ENCODE measurements around the gene PORCN. TPM values are rescaled to one million over a fixed set of nuclear protein-coding genes. Genes with fewer than 3 reads are reported as not detected.
A peak's percentile ranks its signal among the peaks of the same experiment; 100 is the strongest.

PORCN gene
- total and polyA plus RNA-seq, 9 of the 15 experiments (the other 6 are each of a cell fraction or from before 2014, with no cell fraction given) = 0.34 to 5.1 (median 2.8) TPM

- TF ChIP-seq GMEB1 (CRISPR knock-in tag; IDR thresholded peaks at IDR 0.05) = no peak
- TF ChIP-seq, protein P1, sequence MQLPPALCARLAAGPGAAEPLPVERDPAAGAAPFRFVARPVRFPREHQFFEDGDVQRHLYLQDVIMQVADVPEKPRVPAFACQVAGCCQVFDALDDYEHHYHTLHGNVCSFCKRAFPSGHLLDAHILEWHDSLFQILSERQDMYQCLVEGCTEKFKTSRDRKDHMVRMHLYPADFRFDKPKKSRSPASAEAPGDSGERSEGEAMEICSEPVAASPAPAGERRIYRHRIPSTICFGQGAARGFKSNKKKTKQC (CRISPR knock-in tag; IDR thresholded peaks at IDR 0.05) = no peak
- TF ChIP-seq YY1 (IDR thresholded peaks at IDR 0.05; ENCODE audit: borderline replicate concordance in 1 of 3, control insufficient read depth in 1 of 3, extremely low read depth in 1 of 3, insufficient read depth in 3 of 3, insufficient read length in 1 of 3, insufficient replicate concordance in 2 of 3, low read depth in 1 of 3, low read length in 2 of 3) = peak; percentile 40 to 91 (median 82)
- no peak for TF ChIP-seq ZC3H8 (IDR thresholded peaks at IDR 0.05)
- peak; percentile 77 for TF ChIP-seq POLR2A (conservative IDR thresholded peaks at IDR 0.05)
- no peak for TF ChIP-seq CBFB (CRISPR knock-in tag; IDR thresholded peaks at IDR 0.05)
- TF ChIP-seq ZEB2 (IDR thresholded peaks at IDR 0.05) = peak; percentile 84
- peak; percentile 71 for TF ChIP-seq SUPT5H (IDR thresholded peaks at IDR 0.05)
- TF ChIP-seq CBX8 (IDR thresholded peaks at IDR 0.05; ENCODE audit: borderline replicate concordance, extremely low read depth, low read depth, low read length, poor library complexity, severe bottlenecking) = no peak
- peak; percentile 66; the same call in 1 of the 2 replicates for TF ChIP-seq MTA3 (IDR thresholded peaks at IDR 0.05; ENCODE audit: borderline replicate concordance)
- no peak for TF ChIP-seq THRB (CRISPR knock-in tag; conservative IDR thresholded peaks at IDR 0.05)
- TF ChIP-seq CBFA2T3 (IDR thresholded peaks at IDR 0.05) = no peak
- TF ChIP-seq TAF9B (IDR thresholded peaks at IDR 0.05; ENCODE audit: partially characterized antibody) = peak; percentile 41
Measured at GRCh38 chrX:48521353-48522243, 12.8 kb downstream of the PORCN start, which contains the start of gene EBP (continued).
